ENCODE data around the gene IL25.

DNA sequence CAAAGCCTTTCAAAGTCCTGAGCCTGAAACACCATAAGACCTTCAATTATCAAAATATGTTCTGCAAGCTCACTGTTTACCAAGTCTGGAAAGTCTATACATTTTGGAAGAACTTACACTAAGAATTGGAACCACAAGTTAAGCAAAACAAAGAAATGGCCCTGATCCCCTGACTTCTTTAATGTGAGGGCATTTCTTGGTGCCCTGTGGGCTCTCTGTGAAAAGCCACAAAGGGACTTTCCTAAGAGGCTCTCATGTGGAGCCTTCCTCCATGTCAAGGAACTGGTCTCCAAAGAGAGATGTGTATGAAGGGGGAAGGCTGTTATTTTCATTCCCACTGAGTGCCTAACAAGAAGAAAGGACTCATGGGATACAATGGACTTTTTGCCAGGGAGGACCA lies 49.0 kb downstream of the IL25 start:
- no peak for TF ChIP-seq CTCF (IDR thresholded peaks at IDR 0.05)
- no peak for TF ChIP-seq POLR2A (IDR thresholded peaks at IDR 0.05)
